Epithelial cell of proximal tubule (primary cell): Measurements from ENCODE around the gene HSPB9. TPM values are rescaled to one million over a fixed set of nuclear protein-coding genes. Genes with fewer than 3 reads are reported as not detected.

Experiments used
- DNase-seq: peaks from one replicate; pipeline ENCODE4 v3.0.0-alpha.2; 2011; ENCODE audit warnings: low read depth
- H3K4me3 ChIP-seq: 2 replicates; pipeline ENCODE4 v1.5.1; 2011; ENCODE audit warnings: low read depth, mild to moderate bottlenecking, low read length
- total RNA-seq: library from RNA; depleted of rRNA; stranded (reverse); fragments of >200 nt; gene quantifications from 2 replicates; pipeline ENCODE4 v1.2.3, GENCODE V29; 2015
- TF ChIP-seq, protein P1 (sequence below): conservative IDR thresholded peaks from 2 replicates; pipeline ENCODE4 v1.5.1; 2012; ENCODE audit warnings: low read depth, mild to moderate bottlenecking, low read length

The HSPB9 gene
- total RNA-seq, 1 donor from 2014 or later, result not detected

DNA sequence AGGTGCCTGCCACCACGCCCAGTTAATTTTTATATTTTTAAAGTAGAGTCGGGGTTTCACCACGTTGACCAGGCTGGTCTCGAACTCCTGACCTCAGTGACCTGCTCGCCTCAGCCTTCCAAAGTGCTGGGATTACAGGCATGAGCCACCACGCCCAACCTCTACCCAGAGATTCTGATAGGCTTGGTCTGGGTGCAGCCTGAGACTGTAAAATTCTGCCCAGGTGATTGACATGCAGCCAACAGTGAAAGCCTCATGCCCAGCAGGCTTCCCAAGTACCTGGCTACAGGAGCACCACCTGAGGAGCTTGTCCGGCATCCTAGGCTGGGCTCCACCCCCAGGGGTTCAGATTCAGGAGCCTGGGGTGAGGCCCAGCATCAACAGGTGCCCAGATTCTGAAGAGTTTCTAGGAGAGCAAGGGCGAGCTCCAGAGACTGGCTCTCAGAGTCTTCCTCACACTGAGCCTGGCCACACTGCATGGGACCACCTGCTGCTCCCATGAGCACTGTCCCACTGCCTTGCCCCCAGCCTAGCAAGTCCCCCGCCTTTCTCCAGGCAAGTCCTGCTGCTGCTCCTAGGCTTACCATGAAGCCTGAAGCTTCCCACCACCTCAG is 41.0 kb upstream of the HSPB9 start:
- DNase-seq, result no peak
- H3K4me3 ChIP-seq, result no peak overlapping the region
- TF ChIP-seq, protein P1, sequence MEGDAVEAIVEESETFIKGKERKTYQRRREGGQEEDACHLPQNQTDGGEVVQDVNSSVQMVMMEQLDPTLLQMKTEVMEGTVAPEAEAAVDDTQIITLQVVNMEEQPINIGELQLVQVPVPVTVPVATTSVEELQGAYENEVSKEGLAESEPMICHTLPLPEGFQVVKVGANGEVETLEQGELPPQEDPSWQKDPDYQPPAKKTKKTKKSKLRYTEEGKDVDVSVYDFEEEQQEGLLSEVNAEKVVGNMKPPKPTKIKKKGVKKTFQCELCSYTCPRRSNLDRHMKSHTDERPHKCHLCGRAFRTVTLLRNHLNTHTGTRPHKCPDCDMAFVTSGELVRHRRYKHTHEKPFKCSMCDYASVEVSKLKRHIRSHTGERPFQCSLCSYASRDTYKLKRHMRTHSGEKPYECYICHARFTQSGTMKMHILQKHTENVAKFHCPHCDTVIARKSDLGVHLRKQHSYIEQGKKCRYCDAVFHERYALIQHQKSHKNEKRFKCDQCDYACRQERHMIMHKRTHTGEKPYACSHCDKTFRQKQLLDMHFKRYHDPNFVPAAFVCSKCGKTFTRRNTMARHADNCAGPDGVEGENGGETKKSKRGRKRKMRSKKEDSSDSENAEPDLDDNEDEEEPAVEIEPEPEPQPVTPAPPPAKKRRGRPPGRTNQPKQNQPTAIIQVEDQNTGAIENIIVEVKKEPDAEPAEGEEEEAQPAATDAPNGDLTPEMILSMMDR, result no peak

DNA sequence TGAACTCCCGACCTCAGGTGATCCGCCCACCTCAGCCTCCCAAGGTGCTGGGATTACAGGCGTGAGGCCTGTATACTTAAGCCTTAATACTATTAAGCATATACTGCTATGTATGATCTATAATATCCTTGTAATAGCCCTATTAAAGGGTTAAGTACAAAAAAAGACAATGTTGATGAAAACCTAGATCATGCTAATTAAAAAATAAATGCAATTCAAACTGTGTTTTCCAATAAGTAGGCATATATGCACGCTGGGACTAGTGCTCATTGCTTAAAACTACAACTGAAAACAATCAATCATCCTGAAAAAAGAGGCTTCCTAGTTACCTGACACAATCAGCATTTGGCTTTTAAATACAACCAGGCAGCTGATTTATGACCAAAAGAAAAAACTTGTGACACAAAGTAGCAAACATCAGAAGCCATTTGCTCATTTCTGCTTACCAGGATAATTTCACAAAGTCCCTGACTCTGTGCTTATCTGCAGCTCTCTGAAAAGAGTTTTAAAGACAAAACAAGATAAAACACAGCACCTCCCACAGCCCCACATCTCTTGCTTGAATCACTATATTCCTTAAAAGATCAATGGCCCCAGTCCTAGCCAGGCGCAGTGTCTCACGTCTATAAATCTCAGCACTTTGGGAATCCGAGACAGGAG is 35.4 kb upstream of the HSPB9 start:
- TF ChIP-seq, protein P1, result no peak
- DNase-seq, result no peak
- no peak overlapping the region for H3K4me3 ChIP-seq

DNA sequence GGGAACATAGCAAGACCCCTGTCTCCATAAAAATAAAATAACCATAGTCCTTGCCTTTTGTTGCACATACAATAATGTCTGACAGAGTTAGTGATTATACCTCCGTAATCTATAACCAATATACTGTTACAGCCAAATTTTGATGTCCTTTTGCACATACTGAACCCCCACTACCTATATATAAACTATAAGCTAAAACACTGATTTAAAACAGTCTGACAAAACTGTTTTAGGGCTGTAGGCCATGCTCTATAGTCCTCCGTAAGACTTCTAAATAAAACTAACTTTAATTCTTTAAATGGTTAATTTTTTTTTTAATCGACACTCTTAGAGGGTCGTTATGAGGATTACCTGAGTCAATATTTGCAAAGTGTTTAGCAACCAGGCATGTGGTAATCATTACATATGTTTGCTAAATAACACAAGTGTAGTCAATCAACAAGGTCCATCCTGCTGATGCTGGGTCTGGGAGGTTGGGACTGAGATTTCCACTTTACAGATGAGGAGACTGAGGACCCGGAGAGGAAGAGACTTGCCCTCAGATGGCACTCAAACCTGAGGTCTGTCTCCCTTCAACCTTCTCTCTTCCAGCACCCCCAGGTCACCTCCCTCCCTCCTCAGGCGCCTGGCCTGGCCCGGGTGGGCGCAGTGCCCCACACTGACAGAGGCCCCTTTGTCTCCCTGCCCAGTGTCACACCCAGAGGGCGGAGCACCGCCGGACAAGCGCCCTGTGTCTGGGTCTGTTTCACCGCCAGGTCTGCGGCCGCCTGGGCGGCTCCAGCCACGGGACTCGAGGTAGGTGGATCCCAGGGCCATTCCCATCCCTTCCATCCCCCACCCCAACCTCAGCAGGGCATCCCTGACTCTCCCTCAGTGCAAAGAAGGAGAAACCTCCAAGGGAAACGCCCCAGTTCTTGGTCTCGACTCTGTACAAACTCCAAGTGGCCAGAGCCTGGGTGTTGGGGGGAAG is 34.6 kb upstream of the HSPB9 start:
- no peak for DNase-seq
- TF ChIP-seq, protein P1, result no peak
- H3K4me3 ChIP-seq, result no peak overlapping the region

DNA sequence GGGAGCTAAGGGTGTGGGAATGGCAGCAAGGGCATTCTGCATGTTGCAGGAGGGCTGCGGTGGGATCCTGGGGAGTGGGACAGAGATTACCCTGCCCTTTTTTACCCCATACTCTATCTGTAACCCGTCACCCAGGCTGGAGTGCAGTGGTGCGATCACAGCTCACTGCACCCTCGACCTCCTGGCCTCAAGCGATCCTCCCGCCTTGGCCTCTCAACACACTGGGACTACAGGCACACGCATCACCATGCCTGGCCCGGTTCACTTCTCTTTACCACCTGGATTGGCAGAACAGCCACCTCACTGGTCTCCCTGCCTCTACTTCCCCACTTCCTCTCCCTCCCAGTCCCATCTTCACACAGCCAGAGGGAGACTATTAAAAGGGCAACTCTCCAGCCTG is 33.9 kb upstream of the HSPB9 start:
- TF ChIP-seq, protein P1, result no peak
- no peak for DNase-seq
- no peak overlapping the region for H3K4me3 ChIP-seq

DNA sequence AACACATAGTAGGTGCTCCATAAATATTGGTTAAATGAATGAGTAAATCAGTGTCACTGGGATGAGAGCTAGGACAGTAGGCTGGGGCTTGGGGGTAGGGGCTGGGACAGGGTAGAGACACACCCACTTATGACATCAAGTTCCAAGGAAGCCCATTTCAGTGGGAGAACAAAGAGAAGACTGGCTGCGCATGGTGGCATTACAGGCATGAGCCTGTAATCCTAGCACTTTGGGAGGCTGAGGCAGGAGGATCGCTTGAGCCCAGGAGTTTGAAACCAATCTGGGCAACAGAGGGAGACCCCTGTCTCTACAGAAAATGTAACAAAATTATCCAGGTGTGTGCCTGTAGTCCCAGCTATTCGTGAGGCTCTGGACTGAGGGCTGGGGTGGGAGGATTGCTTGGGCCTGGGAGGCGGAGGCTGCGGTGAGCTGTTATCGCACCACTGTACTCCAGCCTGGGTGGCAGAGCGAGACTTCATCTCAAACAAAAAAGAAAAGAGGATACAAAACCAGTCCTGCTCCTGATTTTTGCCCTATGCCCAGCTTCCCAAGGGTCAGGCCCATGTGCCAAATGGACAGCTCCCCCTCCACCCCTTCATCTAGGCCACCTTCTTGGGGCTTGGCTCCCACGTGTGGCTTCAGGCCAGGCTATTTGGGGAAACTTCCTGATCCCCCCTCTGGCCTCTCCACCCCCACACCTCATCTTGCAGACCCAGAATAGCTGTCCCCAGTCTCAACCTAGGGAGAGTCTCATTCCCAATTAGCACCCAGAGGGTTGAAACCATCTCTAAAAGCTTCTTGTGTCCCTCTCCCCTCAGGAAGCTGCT is 31.4 kb upstream of the HSPB9 start:
- no peak for DNase-seq
- TF ChIP-seq, protein P1, result no peak
- H3K4me3 ChIP-seq, result no peak overlapping the region

DNA sequence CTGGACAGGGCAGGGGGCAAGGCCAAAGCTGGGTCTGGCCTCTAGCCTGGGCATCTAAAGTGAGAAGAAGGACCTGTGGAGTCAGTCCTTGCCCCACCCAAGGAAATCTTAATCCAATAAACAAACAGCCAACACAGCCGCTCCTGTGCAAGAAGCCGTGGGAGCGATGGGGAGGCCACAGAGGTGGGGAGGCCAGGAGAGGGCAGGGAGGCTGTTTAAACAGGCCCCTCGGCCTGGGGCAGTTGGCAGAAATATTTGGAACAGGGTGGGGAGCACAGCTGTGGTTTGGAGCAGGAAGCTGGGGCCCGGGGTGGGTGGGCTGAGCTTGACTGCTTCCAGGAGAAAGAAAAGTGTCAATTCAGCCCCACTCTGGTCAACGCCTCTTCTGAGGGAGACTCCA is 29.7 kb upstream of the HSPB9 start:
- no peak overlapping the region for H3K4me3 ChIP-seq
- TF ChIP-seq, protein P1, result no peak
- DNase-seq, result no peak
